Stimulated activated CD4-positive, alpha-beta T cell treated with anti-CD3 and anti-CD28 coated beads, Interleukin-2, amount 100 ng/mL, for 48 hours (primary cell): Measurements from ENCODE around the gene CMC2.

Experiments
- DNase-seq, 2 donors: peaks; one replicate each; pipeline ENCODE4 v3.0.0-alpha.2; 2020

The CMC2 gene

GRCh38 chr16:81001330-81001729 is 5.4 kb downstream of the CMC2 start:
- no peak for DNase-seq

- no peak for DNase-seq
These were observed 5.8 kb downstream of the CMC2 start for GRCh38 chr16:81000873-81001272.

- no peak for DNase-seq
These were observed 8.6 kb downstream of the CMC2 start for GRCh38 chr16:80997964-80998620.

GRCh38 chr16:80997139-80997798 is 9.4 kb downstream of the CMC2 start:
- no peak for DNase-seq

GRCh38 chr16:80996688-80997138 is 10.0 kb downstream of the CMC2 start:
- DNase-seq, result no peak

- DNase-seq, result no peak
These were observed 12.2 kb downstream of the CMC2 start for GRCh38 chr16:80994451-80994850.

GRCh38 chr16:80993834-80994233 is 12.9 kb downstream of the CMC2 start:
- no peak for DNase-seq

- no peak for DNase-seq
These were observed 13.4 kb downstream of the CMC2 start for GRCh38 chr16:80993307-80993706.

GRCh38 chr16:80992676-80993293 is 13.9 kb downstream of the CMC2 start:
- no peak for DNase-seq

- DNase-seq, result no peak
These were observed 14.8 kb downstream of the CMC2 start for GRCh38 chr16:80991792-80992430.

- DNase-seq, result no peak
These were observed 15.7 kb downstream of the CMC2 start for GRCh38 chr16:80990978-80991377.

- DNase-seq, result no peak
These were observed 16.1 kb downstream of the CMC2 start for GRCh38 chr16:80990577-80990976.

- no peak for DNase-seq
These were observed 16.9 kb downstream of the CMC2 start for GRCh38 chr16:80989801-80990200.

GRCh38 chr16:80988756-80989155 is 17.9 kb downstream of the CMC2 start:
- no peak for DNase-seq

GRCh38 chr16:80986557-80986956 is 20.1 kb downstream of the CMC2 start:
- no peak for DNase-seq

- no peak for DNase-seq
These were observed 21.1 kb downstream of the CMC2 start for GRCh38 chr16:80985611-80986010.

GRCh38 chr16:80984124-80984892 is 22.4 kb downstream of the CMC2 start:
- DNase-seq, result no peak

- DNase-seq, result no peak
These were observed 24.0 kb downstream of the CMC2 start for GRCh38 chr16:80982646-80983045.

- DNase-seq, result no peak
These were observed 25.6 kb downstream of the CMC2 start for GRCh38 chr16:80981103-80981502.

GRCh38 chr16:80976946-80977345 is 29.7 kb downstream of the CMC2 start:
- DNase-seq, result no peak

GRCh38 chr16:80974649-80975376 is 31.9 kb downstream of the CMC2 start:
- DNase-seq, result no peak

GRCh38 chr16:80973991-80974390 is 32.7 kb downstream of the CMC2 start:
- no peak for DNase-seq
